ENCODE data around the gene ACVR2A.

DNA sequence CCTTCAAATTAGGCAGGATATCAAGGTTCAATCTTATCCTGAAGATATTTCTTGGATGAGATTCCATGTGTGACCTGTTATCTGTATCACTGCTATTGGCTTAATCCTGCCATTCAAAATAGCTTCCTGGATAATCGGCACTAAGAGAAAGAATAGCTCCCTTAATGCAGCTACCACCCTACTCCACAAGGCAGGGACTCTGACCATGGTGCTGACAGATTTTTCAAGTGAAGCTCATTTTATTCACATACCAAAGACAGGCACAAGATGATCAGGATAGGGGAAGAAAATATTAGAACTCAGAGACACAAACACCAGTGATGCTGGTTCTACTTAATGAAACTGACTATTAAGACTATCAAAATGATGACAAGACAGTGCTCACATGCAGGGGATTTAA is 100.8 kb downstream of the ACVR2A start:
- TF ChIP-seq CTCF (IDR thresholded peaks at IDR 0.05) (no peak), EZH2 (IDR thresholded peaks at IDR 0.05; ENCODE audit: borderline replicate concordance, insufficient read depth, low read depth, low read length, poor library complexity, severe bottlenecking) (no peak)
